ENCODE data around the gene PAPOLB. TPM values are rescaled to one million over a fixed set of nuclear protein-coding genes. Genes with fewer than 3 reads are reported as not detected.
A peak's percentile ranks its signal among the peaks of the same experiment; 100 is the strongest.

PAPOLB gene
- total and polyA plus RNA-seq, 2 of the 8 experiments (the other 6 are each of a cell fraction or from before 2014, with no cell fraction given): 0.02 to 0.15 TPM

GRCh38 chr7:4840079-4840501 is 21.7 kb downstream of the PAPOLB start:
- no peak overlapping the region for H3K14ac ChIP-seq (ENCODE audit: insufficient read length)
- H2BK20ac ChIP-seq (ENCODE audit: low read length): no peak overlapping the region
- H4K91ac ChIP-seq (replicated peaks; ENCODE audit: insufficient read length, low read length): no peak overlapping the region
- no peaks in the 10 kb centered on the region for H3K27me3 ChIP-seq (replicated peaks in 1 of 4; ENCODE audit: control insufficient read depth in 3 of 4, extremely low read depth in 1 of 4, insufficient read depth in 3 of 4, low read length in 3 of 4)
- peaks cover 0 to 4% (median 0%) of the 10 kb centered on the region in 4 experiments; a peak in 1 of 7 replicates for H3K4me1 ChIP-seq (replicated peaks in 1 of 4; ENCODE audit: control insufficient read depth in 3 of 4, insufficient read depth in 4 of 4, low read length in 3 of 4)
- H3K36me3 ChIP-seq (ENCODE audit: control insufficient read depth in 2 of 4, insufficient read depth in 4 of 4, low read length in 3 of 4): no peaks in the 10 kb centered on the region
- H4K5ac ChIP-seq (ENCODE audit: insufficient read length, low read depth, low read length): no peak overlapping the region
- no peaks in the 10 kb centered on the region for H3K9me3 ChIP-seq (ENCODE audit: insufficient read depth in 2 of 2, low read depth in 1 of 2, low read length in 1 of 2)
- H4K20me1 ChIP-seq (replicated peaks in 1 of 2; ENCODE audit: control insufficient read depth in 1 of 2, insufficient read depth in 2 of 2, low read length in 2 of 2): peaks cover 0 to 6% of the 10 kb centered on the region in 2 experiments
- H3K27ac ChIP-seq (ENCODE audit: low read depth, low read length): no peak overlapping the region
- DNase-seq (ENCODE audit: low read depth in 1 of 2, low spot score in 2 of 2) (no peak), FAIRE-seq (no peak)
- no peak overlapping the region for H3K4ac ChIP-seq (replicated peaks; ENCODE audit: insufficient read length, low read depth, low read length)
- ChIA-PET POLR2A (ENCODE audit: partially characterized antibody) (interaction anchor here (1.2 kb wide), 1 partner anchor 43 kb away, joined by 3 read pairs; no protein-coding TSS in a partner anchor), CTCF (ENCODE audit: partially characterized antibody) (interaction anchor here (1.8 kb wide), 1 partner anchor 16 kb away, joined by 3 read pairs; no protein-coding TSS in a partner anchor)
- H3K23me2 ChIP-seq (ENCODE audit: low read depth, low read length): peaks cover 2% of the 10 kb centered on the region; the same call in 1 of the 2 replicates
- no peak overlapping the region for H2AFZ ChIP-seq (ENCODE audit: low read length)
- H3K79me2 ChIP-seq (ENCODE audit: control insufficient read depth in 1 of 2, insufficient read depth in 2 of 2, low read length in 2 of 2): no peaks in the 10 kb centered on the region
- no peak overlapping the region for H2BK5ac ChIP-seq (ENCODE audit: low read depth, low read length)
- no peak overlapping the region for H3K18ac ChIP-seq (ENCODE audit: extremely low read depth, low read length)
- H2BK15ac ChIP-seq (ENCODE audit: low read length): no peak overlapping the region
- WGBS, 2 experiments (ENCODE audit: extremely low coverage in 1 of 2, insufficient coverage in 1 of 2, insufficient read length in 1 of 2, insufficient replicate concordance in 2 of 2, low coverage in 1 of 2, low lambda C conversion rate in 2 of 2, missing lambda C conversion rate in 1 of 2): 83% methylated on average over 16 of the region's 16 CpGs; no CpG with 5 or more reads in 1 of the 2 experiments
- H3K4me2 ChIP-seq (ENCODE audit: insufficient read depth in 1 of 2, low read depth in 2 of 2, low read length in 2 of 2): no peak overlapping the region
- H3K4me3 ChIP-seq (ENCODE audit: extremely low read depth in 1 of 4, insufficient read depth in 2 of 4, low read depth in 3 of 4, low read length in 4 of 4): no peak overlapping the region
- H2BK12ac ChIP-seq (ENCODE audit: low read depth, low read length): no peak overlapping the region
- no peak overlapping the region for H2AK5ac ChIP-seq (ENCODE audit: low read depth, low read length)
- H3K56ac ChIP-seq (replicated peaks; ENCODE audit: insufficient read length, low read depth, low read length): no peak overlapping the region
- no peak for TF ChIP-seq POU5F1 (IDR thresholded peaks at IDR 0.05; ENCODE audit: low read depth, low read length)
- no peak for TF ChIP-seq TAF7 (optimal IDR thresholded peaks at IDR 0.05; ENCODE audit: borderline replicate concordance, low read depth, low read length)
- no peak for TF ChIP-seq GABPA (IDR thresholded peaks at IDR 0.05; ENCODE audit: borderline replicate concordance, insufficient read depth, low read length)
- no peak for TF ChIP-seq JUND (IDR thresholded peaks at IDR 0.05; ENCODE audit: low read length)
- no peak for TF ChIP-seq SIRT6 (IDR thresholded peaks at IDR 0.05; ENCODE audit: low read length)
- TF ChIP-seq CEBPB (IDR thresholded peaks at IDR 0.05; ENCODE audit: low read depth, low read length): no peak
- TF ChIP-seq JUN (IDR thresholded peaks at IDR 0.05; ENCODE audit: low read depth, low read length): no peak
- no peak for TF ChIP-seq YY1 (IDR thresholded peaks at IDR 0.05; ENCODE audit: low read depth, low read length)
- TF ChIP-seq BRCA1 (IDR thresholded peaks at IDR 0.05; ENCODE audit: low read depth, low read length): no peak
- H3K79me1 ChIP-seq (ENCODE audit: low read depth, low read length): no peaks in the 10 kb centered on the region
- H4K8ac ChIP-seq (ENCODE audit: extremely low read depth, insufficient read depth, low read length): peak overlapping the region; percentile 25; the same call in 1 of the 2 replicates
- no peak overlapping the region for H2BK120ac ChIP-seq (replicated peaks; ENCODE audit: low read depth, low read length)
- no peak overlapping the region for H3K9ac ChIP-seq (replicated peaks in 1 of 4; ENCODE audit: extremely low read depth in 1 of 4, low read depth in 3 of 4, low read length in 3 of 4)
- H3K23ac ChIP-seq (ENCODE audit: insufficient read length): no peak overlapping the region

Measured in H1 (cell line).